HG02763 (cell line): Measurements from ENCODE around the gene ESRP2.

Experiments
- ATAC-seq: cut with Tn5 transposase; IDR thresholded peaks from one replicate; pipeline ENCODE4 v1.9.1; 2021; ENCODE audit warnings: mild to moderate bottlenecking, moderate library complexity; ENCODE audit not compliant: unreplicated experiment

The ESRP2 gene

GRCh38 chr16:68227183-68227793 is 8.6 kb downstream of the ESRP2 start:
- ATAC-seq, result no peak

GRCh38 chr16:68226116-68226515 is 9.8 kb downstream of the ESRP2 start:
- no peak for ATAC-seq

GRCh38 chr16:68223072-68223471 is 12.9 kb downstream of the ESRP2 start:
- ATAC-seq, result no peak

- ATAC-seq, result no peak
These were observed 16.1 kb downstream of the ESRP2 start for GRCh38 chr16:68219725-68220351.

GRCh38 chr16:68217506-68217905 is 18.4 kb downstream of the ESRP2 start:
- ATAC-seq, result no peak

- no peak for ATAC-seq
These were observed 19.7 kb downstream of the ESRP2 start for GRCh38 chr16:68216240-68216639.

- ATAC-seq, result no peak
These were observed 20.6 kb downstream of the ESRP2 start for GRCh38 chr16:68215302-68215701.

GRCh38 chr16:68214726-68215125 is 21.2 kb downstream of the ESRP2 start:
- no peak for ATAC-seq

GRCh38 chr16:68206245-68206644 is 29.7 kb downstream of the ESRP2 start:
- no peak for ATAC-seq

GRCh38 chr16:68202091-68202519 is 33.8 kb downstream of the ESRP2 start:
- no peak for ATAC-seq

- ATAC-seq, result no peak
These were observed 35.7 kb downstream of the ESRP2 start for GRCh38 chr16:68200088-68200783.

GRCh38 chr16:68197250-68197649 is 38.7 kb downstream of the ESRP2 start:
- no peak for ATAC-seq

- ATAC-seq, result no peak
These were observed 41.7 kb downstream of the ESRP2 start for GRCh38 chr16:68194251-68194650.

- ATAC-seq, result no peak
These were observed 45.0 kb downstream of the ESRP2 start for GRCh38 chr16:68190736-68191510.

GRCh38 chr16:68190081-68190480 is 45.8 kb downstream of the ESRP2 start:
- ATAC-seq, result no peak

GRCh38 chr16:68188170-68188569 is 47.8 kb downstream of the ESRP2 start:
- ATAC-seq, result no peak

GRCh38 chr16:68187505-68187904 is 48.4 kb downstream of the ESRP2 start:
- ATAC-seq, result no peak

GRCh38 chr16:68186877-68187276 is 49.0 kb downstream of the ESRP2 start:
- no peak for ATAC-seq

- no peak for ATAC-seq
These were observed 52.9 kb downstream of the ESRP2 start for GRCh38 chr16:68183046-68183445.

- no peak for ATAC-seq
These were observed 56.1 kb downstream of the ESRP2 start for GRCh38 chr16:68179855-68180254.

GRCh38 chr16:68179196-68179795 is 56.6 kb downstream of the ESRP2 start:
- ATAC-seq, result no peak
